ENCODE results near the gene COPA.

The COPA gene

GRCh38 chr1:160362168-160362957 is 19.3 kb upstream of the COPA start:
- DNase-seq: peak in 1 of 2 donors; percentile 31

GRCh38 chr1:160361814-160362167 is 18.7 kb upstream of the COPA start:
- no peak for DNase-seq

GRCh38 chr1:160361199-160361598 is 18.1 kb upstream of the COPA start:
- no peak for DNase-seq

DNA sequence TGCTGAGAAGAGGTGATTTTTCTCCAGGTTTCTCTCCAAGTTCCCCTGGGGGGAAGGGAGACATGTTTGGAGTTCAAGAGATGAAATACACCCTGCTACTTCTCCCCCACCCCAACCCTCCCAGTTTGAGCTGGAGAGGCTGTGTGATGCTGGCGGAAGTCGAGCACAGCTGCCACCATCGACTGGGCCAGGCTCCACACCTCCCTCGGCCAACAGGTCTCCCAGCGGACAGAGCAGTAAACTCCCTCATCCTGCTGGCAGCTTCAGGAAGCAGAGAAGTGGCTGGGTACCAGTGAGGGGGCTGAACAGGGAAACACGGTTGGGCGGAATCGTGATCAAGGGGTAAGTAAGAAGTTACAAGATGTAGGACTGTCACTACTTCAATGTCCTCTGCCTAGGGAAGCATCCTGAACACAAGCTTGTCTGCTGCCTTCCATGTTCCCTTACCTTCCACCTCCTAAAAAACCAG is 17.2 kb upstream of the COPA start:
- no peak for DNase-seq

DNA sequence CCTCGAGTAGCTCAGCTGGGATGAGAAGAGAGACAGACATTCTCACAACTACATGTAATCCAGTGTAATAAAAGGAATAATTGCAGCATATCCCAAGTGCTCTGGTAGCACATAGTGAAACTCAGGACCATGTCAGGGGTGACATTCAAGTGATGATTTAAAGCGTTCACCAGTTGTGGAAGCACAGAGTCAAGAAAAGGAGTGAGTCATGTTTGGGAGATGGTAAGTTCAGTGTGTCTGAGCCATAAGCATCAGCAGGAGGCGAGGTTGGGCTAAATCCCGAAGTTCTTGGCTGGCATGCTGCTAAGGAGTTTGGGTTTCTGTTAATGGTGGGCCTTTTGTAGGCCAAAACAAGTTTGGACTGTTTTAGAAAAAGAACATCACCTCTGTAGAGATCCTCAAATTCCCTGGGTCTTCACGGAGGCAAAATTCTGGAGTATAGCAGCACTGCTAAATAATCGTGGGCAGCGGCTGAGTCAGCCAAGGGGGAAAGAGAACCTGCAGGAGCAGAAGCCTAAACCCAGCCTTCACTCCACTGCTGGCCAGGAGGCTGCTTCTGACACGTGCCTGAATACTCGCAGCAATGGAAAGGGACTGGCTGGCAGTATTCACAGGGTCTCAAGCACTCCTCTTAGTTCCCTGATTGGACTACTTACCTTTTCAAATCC is 16.6 kb upstream of the COPA start:
- no peak for DNase-seq

GRCh38 chr1:160358073-160358472 is 15.0 kb upstream of the COPA start:
- no peak for DNase-seq

DNA sequence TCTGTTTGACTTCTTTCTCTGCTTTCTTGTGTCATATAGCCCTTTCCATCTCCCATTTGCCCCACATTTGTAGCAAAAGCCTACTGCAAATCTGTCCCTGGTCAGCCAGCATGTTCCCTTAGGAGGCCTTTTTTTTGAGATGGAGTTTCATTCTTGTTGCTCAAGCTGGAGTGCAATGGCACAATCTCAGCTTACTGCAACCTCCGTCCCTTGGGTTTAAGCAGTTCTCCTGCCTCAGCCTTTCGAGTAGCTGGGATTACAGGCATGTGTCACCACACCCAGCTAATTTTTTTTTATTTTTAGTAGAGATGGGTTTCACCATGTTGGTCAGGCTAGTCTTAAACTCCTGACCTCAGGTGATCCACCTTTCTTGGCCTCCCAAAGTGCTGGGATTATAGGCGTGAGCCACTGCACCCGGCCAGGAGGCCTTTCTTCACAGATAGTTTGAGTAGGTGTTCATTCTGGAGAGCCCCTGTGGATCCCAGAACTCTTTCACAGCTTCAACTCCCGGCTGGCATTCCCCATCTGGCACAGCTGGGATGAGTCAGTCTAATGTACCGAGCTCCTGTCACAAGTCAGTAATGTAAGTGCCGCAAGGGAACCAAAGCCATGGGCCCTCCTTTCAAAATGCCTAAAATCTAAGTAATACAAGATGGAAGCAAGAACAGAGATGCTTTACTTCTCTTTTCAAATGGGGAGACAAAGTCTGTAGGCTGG is 14.4 kb upstream of the COPA start:
- DNase-seq: no peak

DNA sequence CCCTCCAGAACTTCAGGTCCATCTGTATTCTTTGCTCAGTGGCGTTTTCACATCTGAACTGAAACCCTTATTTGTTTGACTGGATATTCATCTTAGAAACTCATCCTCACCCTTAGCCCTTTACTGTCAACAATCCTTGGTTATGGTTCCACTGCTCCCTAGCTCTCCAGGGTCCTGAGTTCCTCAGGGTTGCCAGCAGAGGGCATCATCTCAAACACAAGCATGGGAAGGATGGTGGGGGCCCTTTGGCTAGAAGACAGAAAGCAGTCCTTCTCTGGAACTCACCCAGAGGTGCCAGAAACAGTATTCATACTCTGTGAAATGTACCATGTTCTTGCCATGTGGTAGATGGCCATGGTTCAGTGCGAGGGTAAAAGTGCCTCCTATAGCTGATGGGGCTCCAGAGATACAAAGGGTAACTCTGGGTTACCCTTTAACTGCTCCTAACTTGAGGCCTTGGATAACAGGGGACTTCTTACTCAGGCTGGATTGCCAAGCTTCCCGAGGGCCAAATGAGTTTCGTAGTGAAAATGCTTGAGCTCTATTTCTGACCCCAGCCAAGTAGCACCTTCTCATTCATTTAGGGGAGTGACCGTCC is 11.4 kb upstream of the COPA start:
- DNase-seq: peak; percentile 33 to 34

GRCh38 chr1:160353223-160353622 is 10.2 kb upstream of the COPA start:
- DNase-seq: no peak

DNA sequence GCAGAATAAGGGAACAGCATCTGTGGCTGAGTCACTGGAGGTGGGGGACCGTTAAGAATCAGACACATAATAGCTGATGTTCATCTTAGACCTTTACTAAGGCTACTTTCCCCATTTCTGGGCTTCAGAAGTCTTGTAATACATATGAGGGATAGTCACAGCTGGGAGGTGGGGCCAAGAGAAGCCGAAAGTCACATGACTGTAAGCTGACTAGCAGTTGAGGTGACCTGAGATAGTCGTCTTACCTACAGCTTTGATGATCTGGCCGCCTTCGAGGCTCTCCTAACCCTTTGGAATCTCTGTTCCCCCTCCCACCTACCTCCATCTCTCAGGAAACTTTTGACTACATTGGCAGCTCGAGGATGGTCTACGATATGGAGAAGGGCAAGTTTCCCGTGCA is 9.5 kb upstream of the COPA start:
- no peak for DNase-seq

DNA sequence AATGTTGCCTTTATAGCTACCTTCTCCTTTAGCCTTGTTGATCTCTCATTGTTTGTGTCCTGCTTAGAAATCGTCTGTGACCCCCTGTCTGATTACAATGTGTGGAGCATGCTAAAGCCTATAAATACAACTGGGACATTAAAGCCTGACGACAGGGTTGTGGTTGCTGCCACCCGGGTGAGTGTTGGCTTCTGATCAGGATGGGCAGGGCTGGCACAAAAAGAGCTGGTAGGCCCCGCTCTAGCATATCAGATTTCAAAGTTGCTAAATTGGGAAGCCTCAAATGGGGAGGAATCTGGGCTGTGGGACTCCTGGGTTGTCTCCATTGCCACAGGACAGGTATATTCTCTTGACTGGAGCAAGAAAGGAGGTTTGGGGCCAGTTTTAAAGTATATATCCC is 8.6 kb upstream of the COPA start:
- DNase-seq: no peak

GRCh38 chr1:160346958-160347357 is 3.9 kb upstream of the COPA start:
- peak; percentile 88 to 92 for DNase-seq

DNA sequence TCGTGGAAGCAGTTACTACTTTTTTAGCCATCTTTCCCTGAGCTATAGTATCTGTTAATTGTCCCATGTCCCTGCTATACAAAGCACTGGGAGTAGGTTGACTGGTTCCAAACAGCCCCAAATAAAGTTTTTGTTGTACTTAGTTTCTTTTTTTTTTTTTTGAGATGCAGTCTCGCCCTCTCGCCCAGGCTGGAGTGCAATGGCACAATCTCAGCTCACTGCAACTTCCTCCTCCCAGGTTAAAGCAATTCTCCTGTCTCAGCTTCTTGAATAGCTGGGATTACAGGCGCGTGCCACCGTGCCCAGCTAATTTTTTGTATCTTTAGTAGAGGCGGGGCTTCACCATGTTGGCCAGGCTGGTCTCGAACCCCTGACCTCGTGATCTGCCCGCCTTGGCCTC is 3.4 kb upstream of the COPA start:
- peak; percentile 73 to 77 for DNase-seq

GRCh38 chr1:160344936-160345335 is 1.9 kb upstream of the COPA start:
- DNase-seq: no peak

- DNase-seq: no peak
Observed at GRCh38 chr1:160344241-160344640, 1.2 kb upstream of the COPA start.

GRCh38 chr1:160342526-160342925 is 524 bp downstream of the COPA start:
- DNase-seq: peak in 1 of 2 donors; percentile 16

DNA sequence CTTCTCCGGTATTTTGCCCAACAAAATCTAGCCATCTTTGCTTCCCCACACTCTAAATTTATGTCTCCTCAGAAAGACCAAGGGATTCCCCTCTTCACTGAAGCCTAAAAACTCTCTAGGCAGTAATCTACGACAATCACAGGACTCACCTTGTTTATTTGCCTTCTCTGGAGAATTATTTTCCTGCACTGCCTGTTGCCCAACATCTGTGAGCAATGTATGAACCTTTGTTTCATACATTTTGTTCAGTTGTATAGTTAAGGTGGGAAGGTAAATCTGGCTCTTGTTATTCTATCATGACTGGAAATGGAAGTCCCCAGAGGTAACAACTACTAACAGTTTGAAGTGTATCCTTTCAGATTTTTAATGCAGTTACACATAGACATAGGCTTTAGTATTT is 2.2 kb downstream of the COPA start:
- DNase-seq: no peak

DNA sequence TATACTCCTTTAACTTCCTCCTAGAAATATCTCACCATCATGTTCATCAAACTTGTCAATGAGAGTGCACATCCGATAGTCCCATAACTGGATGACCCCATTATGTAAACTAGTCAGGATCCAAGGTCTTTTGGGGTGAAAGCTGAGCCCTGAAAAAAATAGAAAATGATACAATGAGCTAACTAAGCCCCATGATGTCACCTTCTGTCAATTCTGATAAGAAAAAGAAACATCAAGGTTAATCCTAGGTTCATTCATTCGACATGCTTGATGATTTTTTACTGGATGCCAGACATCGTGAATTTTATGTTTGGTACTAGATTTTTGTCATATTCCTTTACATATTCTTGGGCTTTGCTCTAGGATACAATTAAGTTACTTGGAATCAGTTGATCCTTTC is 2.9 kb downstream of the COPA start:
- DNase-seq: no peak

DNA sequence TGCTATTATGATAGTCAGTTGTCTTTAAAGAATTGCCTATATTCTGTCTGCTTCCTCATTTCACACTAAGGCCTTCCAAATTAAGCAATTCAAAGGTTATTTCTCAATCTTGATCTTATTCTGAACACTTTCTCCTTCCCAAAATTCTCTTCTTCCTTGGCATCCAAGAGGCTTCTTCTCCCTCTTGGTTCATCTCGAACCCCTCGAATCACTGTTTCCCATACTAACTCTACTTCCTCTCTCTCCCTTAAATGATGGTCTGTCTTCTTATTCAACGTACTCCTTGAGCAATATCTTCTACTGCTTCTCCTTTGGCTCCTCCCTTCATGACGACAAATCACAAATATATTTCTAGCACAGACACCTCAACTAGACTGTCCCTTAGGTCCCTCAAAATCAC is 4.5 kb downstream of the COPA start:
- peak; percentile 71 to 93 for DNase-seq

GRCh38 chr1:160332516-160332915 is 10.5 kb downstream of the COPA start:
- no peak for DNase-seq

DNA sequence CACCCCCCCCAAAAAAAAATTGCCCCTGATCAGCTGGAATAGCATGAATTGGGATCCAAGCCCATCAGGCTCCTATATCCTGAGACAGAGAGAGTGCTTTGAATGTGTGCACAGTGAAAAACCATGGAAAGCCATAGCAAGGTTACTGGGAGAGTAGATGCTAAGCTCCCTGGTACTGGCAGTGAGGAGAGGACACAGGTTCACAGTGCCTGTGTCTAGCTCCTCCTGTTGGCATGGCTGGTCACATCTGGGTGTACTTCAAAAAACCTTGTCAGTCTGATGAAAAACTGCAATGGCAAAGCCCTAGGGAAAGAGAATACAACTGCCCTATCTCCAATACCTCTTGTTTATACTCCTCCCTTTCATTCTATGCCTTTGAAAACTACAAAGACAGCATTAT is 12.9 kb downstream of the COPA start:
- DNase-seq: no peak

- no peak for DNase-seq
Observed at GRCh38 chr1:160328184-160328583, 14.9 kb downstream of the COPA start.

GRCh38 chr1:160326418-160326817 is 16.6 kb downstream of the COPA start:
- DNase-seq: no peak
